CD4-positive, alpha-beta T cell (primary cell): ENCODE data around the gene TVP23A. TPM values are rescaled to one million over a fixed set of nuclear protein-coding genes. Genes with fewer than 3 reads are reported as not detected.

Experiments
- ATAC-seq: fragments of 200-7000 bp; cut with Tn5 transposase; one replicate; pipeline ENCODE4 v1.10.0; 2022; ENCODE audit warnings: mild to moderate bottlenecking; ENCODE audit not compliant: poor library complexity
- CTCF ChIA-PET: fragments of 350-600 bp; sonication (Branson Sonifier 250); formaldehyde crosslinking; loops from one replicate; lab custom pipeline; 2021; ENCODE audit warnings: antibody characterized with exemption, inconsistent platforms; lab: Charles Lee
- POLR2A ChIA-PET: fragments of 350-600 bp; sonication (Branson Sonifier 250); formaldehyde crosslinking; loops from one replicate; lab custom pipeline; 2021; ENCODE audit warnings: antibody characterized with exemption, inconsistent platforms; lab: Charles Lee
- DNase-seq, 14 experiments: peaks; one replicate each; pipeline ENCODE4 v3.0.0-alpha.2; 2013 to 2020; ENCODE audit warnings: mixed read lengths in 2 of 14
- H3K27ac ChIP-seq, 2 donors: one replicate each; pipeline versions ENCODE4 v1.5.1 to v1.7.0; 2013; ENCODE audit warnings: low read length in 2 of 2, low read depth in 1 of 2, mild to moderate bottlenecking in 1 of 2
- H3K27me3 ChIP-seq, 2 experiments: 1 replicate in 1 of 2; 2 replicates in 1 of 2; pipeline versions ENCODE4 v1.6.1 to v1.7.0; 2013; ENCODE audit warnings: low read length in 2 of 2, control low read depth in 1 of 2, mild to moderate bottlenecking in 1 of 2, moderate library complexity in 1 of 2; ENCODE audit not compliant: insufficient read depth in 2 of 2, control insufficient read depth in 1 of 2
- H3K36me3 ChIP-seq: one replicate; pipeline ENCODE4 v1.6.1; 2013; ENCODE audit warnings: low read length, control low read depth; ENCODE audit not compliant: insufficient read depth
- H3K4me1 ChIP-seq: one replicate; pipeline ENCODE4 v1.6.1; 2013; ENCODE audit warnings: low read length, control low read depth; ENCODE audit not compliant: insufficient read depth
- H3K4me3 ChIP-seq: one replicate; pipeline ENCODE4 v1.5.1; 2013; ENCODE audit warnings: mild to moderate bottlenecking, low read length, moderate library complexity
- H3K9me3 ChIP-seq, 2 experiments: 1 replicate in 1 of 2; 2 replicates in 1 of 2; pipeline versions ENCODE4 v1.6.1 to v1.7.0; 2013; ENCODE audit warnings: low read length in 2 of 2, mild to moderate bottlenecking in 2 of 2, control low read depth in 1 of 2, moderate library complexity in 1 of 2; ENCODE audit not compliant: control insufficient read depth in 1 of 2, insufficient read depth in 1 of 2
- H3K27ac Mint-ChIP-seq: one replicate; pipeline ENCODE4 v1.8.0; 2020; ENCODE audit warnings: mixed read lengths
- H3K27me3 Mint-ChIP-seq: one replicate; pipeline ENCODE4 v1.8.0; 2021; ENCODE audit warnings: mixed read lengths
- H3K36me3 Mint-ChIP-seq: one replicate; pipeline ENCODE4 v1.8.0; 2021; ENCODE audit warnings: low read depth, mixed read lengths
- H3K4me1 Mint-ChIP-seq: one replicate; pipeline ENCODE4 v1.8.0; 2021; ENCODE audit warnings: low read depth, mixed read lengths
- H3K4me3 Mint-ChIP-seq: one replicate; pipeline ENCODE4 v1.8.0; 2020; ENCODE audit warnings: mild to moderate bottlenecking, mixed read lengths
- H3K9me3 Mint-ChIP-seq: one replicate; pipeline ENCODE4 v1.8.0; 2020; ENCODE audit warnings: mixed read lengths
- CTCF ChIP-seq: fragments of 200-600 bp; IDR thresholded peaks from one replicate; pipeline ENCODE4 v1.8.0; 2022; ENCODE audit warnings: antibody characterized with exemption, mild to moderate bottlenecking
- intact Hi-C, 2 experiments: fragments of 100-400 bp; cut with DNase I in 1 of 2; cut with micrococcal nuclease in 1 of 2; formaldehyde crosslinking; loops; one replicate each; pipeline versions ENCODE4 v1.15.1 to v1.9.0; 2023 to 2025; cut with DNase I, micrococcal nuclease
- total RNA-seq, 174 experiments: library from RNA in 2 of 174; stranded (reverse) in 2 of 174; gene quantifications; one replicate each; pipeline ENCODE4 v1.2.3 and lab custom pipeline; 2021 to 2026

The TVP23A gene
- total RNA-seq, 2 experiments from 2014 or later = not detected

GRCh38 chr16:10812312-10813098, 6.1 kb downstream of the TVP23A start:
- Histone ChIP-seq H3K36me3 (no peaks in the 10 kb centered on the region), H3K4me3 (no peak overlapping the region), H3K4me1 (no peaks in the 10 kb centered on the region), H3K9me3 (peaks cover 0 to 7% of the 10 kb centered on the region in 2 experiments), H3K27ac (no peak overlapping the region), H3K27me3 (peaks cover 0 to 2% of the 10 kb centered on the region in 2 experiments)
- Mint-ChIP-seq H3K36me3 (no peaks in the 10 kb centered on the region), H3K4me3 (no peak overlapping the region), H3K4me1 (no peaks in the 10 kb centered on the region), H3K27me3 (peaks cover 9% of the 10 kb centered on the region), H3K9me3 (no peaks in the 10 kb centered on the region), H3K27ac (no peak overlapping the region)
- intact Hi-C loops = no loop called here
- ATAC-seq (no peak), DNase-seq (no peak)
- ChIA-PET POLR2A (no interaction called here), CTCF (no interaction called here)
- no peak for TF ChIP-seq CTCF

GRCh38 chr16:10809706-10810105, 8.9 kb downstream of the TVP23A start:
- Histone ChIP-seq H3K4me3 (no peak overlapping the region), H3K36me3 (no peaks in the 10 kb centered on the region), H3K4me1 (no peaks in the 10 kb centered on the region), H3K27ac (no peak overlapping the region), H3K9me3 (peaks cover 0 to 7% of the 10 kb centered on the region in 2 experiments), H3K27me3 (no peaks in the 10 kb centered on the region)
- Mint-ChIP-seq H3K4me3 (no peak overlapping the region), H3K27ac (no peak overlapping the region), H3K27me3 (peaks cover 11% of the 10 kb centered on the region), H3K4me1 (no peaks in the 10 kb centered on the region), H3K36me3 (no peaks in the 10 kb centered on the region), H3K9me3 (no peaks in the 10 kb centered on the region)
- DNase-seq (no peak), ATAC-seq (no peak)
- POLR2A ChIA-PET = no interaction called here
- intact Hi-C loops = no loop called here
- no peak for TF ChIP-seq CTCF
- CTCF ChIA-PET = no interaction called here

GRCh38 chr16:10808850-10809249, 9.7 kb downstream of the TVP23A start:
- H3K4me1 ChIP-seq = no peaks in the 10 kb centered on the region

More at GRCh38 chr16:10808850-10809249, 9.7 kb downstream of the TVP23A start:
- ATAC-seq (no peak), DNase-seq (no peak)
- CTCF ChIA-PET = no interaction called here
- POLR2A ChIA-PET = no interaction called here
- H3K36me3 Mint-ChIP-seq = no peaks in the 10 kb centered on the region
- H3K27me3 Mint-ChIP-seq = peaks cover 5% of the 10 kb centered on the region
- no peak overlapping the region for H3K27ac Mint-ChIP-seq
- H3K4me3 Mint-ChIP-seq = no peak overlapping the region
- Histone ChIP-seq H3K27me3 (no peaks in the 10 kb centered on the region), H3K9me3 (peaks cover 0 to 7% of the 10 kb centered on the region in 2 experiments), H3K27ac (no peak overlapping the region), H3K4me3 (no peak overlapping the region), H3K36me3 (no peaks in the 10 kb centered on the region)
- intact Hi-C loops = no loop called here
- TF ChIP-seq CTCF = no peak
- H3K4me1 Mint-ChIP-seq = no peaks in the 10 kb centered on the region
- H3K9me3 Mint-ChIP-seq = no peaks in the 10 kb centered on the region
